Measurements from ENCODE around the gene CDC42BPA. TPM values are rescaled to one million over a fixed set of nuclear protein-coding genes. Genes with fewer than 3 reads are reported as not detected.
A peak's percentile ranks its signal among the peaks of the same experiment; 100 is the strongest.

CDC42BPA gene
- total RNA-seq, 4 donors from 2014 or later = 49.0 to 102 (median 54.2) TPM

DNA sequence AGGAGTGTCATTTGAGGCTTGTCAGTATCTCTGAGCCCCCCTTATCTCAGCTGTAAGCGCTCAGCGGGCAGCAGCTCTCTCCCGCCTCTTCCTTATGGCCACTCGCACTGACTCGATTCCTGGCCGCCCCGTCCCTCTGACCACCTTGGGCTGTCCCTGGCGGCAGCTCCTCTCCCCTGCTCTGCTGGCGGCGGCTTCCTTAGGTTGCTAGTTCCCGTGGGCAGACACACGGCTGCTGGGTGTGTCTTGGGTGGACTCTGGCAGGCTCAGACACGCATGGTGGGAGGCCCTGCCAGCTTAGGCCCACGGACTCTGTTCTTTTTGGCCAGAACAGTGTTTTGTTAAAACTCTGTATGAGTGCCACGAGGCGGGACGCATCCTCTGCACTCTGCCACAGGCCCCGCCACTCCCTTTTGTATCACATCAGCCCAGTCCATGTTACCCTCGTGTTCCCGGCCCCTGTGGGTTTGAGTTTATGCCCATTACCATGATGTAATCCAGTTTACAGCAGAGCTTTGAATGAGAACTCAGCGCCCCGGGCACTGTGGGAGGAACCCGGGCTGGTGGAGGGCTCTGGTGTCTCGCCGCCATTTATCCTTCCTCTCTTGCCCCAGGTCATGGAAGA is 332.3 kb downstream of the CDC42BPA start:
- no peak overlapping the region for H3K27ac ChIP-seq
- TF ChIP-seq EP300 (IDR thresholded peaks at IDR 0.05; ENCODE audit: low read depth) = no peak
- TF ChIP-seq POLR2AphosphoS5 (IDR thresholded peaks at IDR 0.05) = no peak
- TF ChIP-seq, protein P1, sequence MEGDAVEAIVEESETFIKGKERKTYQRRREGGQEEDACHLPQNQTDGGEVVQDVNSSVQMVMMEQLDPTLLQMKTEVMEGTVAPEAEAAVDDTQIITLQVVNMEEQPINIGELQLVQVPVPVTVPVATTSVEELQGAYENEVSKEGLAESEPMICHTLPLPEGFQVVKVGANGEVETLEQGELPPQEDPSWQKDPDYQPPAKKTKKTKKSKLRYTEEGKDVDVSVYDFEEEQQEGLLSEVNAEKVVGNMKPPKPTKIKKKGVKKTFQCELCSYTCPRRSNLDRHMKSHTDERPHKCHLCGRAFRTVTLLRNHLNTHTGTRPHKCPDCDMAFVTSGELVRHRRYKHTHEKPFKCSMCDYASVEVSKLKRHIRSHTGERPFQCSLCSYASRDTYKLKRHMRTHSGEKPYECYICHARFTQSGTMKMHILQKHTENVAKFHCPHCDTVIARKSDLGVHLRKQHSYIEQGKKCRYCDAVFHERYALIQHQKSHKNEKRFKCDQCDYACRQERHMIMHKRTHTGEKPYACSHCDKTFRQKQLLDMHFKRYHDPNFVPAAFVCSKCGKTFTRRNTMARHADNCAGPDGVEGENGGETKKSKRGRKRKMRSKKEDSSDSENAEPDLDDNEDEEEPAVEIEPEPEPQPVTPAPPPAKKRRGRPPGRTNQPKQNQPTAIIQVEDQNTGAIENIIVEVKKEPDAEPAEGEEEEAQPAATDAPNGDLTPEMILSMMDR (IDR thresholded peaks at IDR 0.05) = no peak
- TF ChIP-seq POLR2A (IDR thresholded peaks at IDR 0.05) = no peak

DNA sequence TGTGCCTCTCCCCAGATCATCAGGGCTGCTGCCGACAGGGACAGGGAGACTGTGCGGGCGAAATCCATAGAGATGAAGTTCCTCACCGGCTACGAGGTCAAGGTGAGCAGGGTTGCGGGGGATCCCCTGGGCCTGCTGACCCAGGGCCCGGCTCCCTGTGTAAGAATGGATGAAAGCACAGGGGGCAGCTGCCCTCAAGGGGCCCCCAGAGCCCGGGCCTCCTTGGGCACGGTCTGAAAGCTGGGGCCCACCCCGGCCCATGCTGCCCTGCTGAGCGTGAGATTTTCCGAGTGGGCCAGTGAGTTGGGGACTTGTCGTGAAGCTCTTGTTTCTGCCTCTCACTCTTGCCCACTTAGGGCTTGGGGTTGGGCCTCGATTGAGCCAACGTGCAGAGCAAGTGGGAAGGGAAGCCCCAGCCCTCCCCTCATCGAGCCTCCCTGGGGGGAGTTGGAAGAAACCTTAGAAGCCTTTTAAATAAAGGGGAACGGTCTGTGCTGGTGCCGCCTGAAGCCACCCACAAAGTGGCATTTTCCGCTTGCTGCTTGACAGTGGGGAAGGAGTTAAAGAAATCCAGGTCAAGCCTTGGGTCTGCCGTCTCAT is 333.0 kb downstream of the CDC42BPA start:
- no peaks in the 10 kb centered on the region for H3K9me3 ChIP-seq
- in situ Hi-C loops (cut with MboI; ENCODE audit: low pct_ligation_motif_present in 1 of 4, low pct_unique_long_range_greater_than_20kb in 1 of 4, low sequenced_read_pairs in 3 of 4) (no loop called here), intact Hi-C loops (cut with DNase I; ENCODE audit: low total_unique reads) (no loop called here)
- 90% methylated on average over 16 of the region's 20 CpGs; no CpG with 5 or more reads in 1 of the 2 donors for WGBS, 2 donors (ENCODE audit: low coverage in 1 of 2)
- no peak overlapping the region for H3K4me3 ChIP-seq
- DNase-seq = no peak
- H3K4me1 ChIP-seq = peaks cover 24 to 40% (median 32%) of the 10 kb centered on the region in 4 donors
- no peaks in the 10 kb centered on the region for H3K27me3 ChIP-seq
- peaks cover 0 to 6% (median 0%) of the 10 kb centered on the region in 4 donors for H3K36me3 ChIP-seq
- no peak for TF ChIP-seq EP300 (IDR thresholded peaks at IDR 0.05; ENCODE audit: low read depth)
- peak overlapping the region in 1 of 4 donors; percentile 10 for H3K27ac ChIP-seq

More for the DNA sequence above, 332.3 kb downstream of the CDC42BPA start:
- H3K4me1 ChIP-seq = peaks cover 25 to 46% (median 36%) of the 10 kb centered on the region in 4 donors
- no peak overlapping the region for H3K4me3 ChIP-seq
- no peaks in the 10 kb centered on the region for H3K27me3 ChIP-seq
- DNase-seq = no peak
- H3K36me3 ChIP-seq = peaks cover 0 to 6% (median 0%) of the 10 kb centered on the region in 4 donors
- intact Hi-C loops (cut with DNase I; ENCODE audit: low total_unique reads) (no loop called here), in situ Hi-C loops (cut with MboI; ENCODE audit: low pct_ligation_motif_present in 1 of 4, low pct_unique_long_range_greater_than_20kb in 1 of 4, low sequenced_read_pairs in 3 of 4) (no loop called here)
- no peaks in the 10 kb centered on the region for H3K9me3 ChIP-seq
- WGBS, 2 donors (ENCODE audit: low coverage in 1 of 2) = 90 to 92% methylated on average over 4 to 25 of the region's 25 CpGs

DNA sequence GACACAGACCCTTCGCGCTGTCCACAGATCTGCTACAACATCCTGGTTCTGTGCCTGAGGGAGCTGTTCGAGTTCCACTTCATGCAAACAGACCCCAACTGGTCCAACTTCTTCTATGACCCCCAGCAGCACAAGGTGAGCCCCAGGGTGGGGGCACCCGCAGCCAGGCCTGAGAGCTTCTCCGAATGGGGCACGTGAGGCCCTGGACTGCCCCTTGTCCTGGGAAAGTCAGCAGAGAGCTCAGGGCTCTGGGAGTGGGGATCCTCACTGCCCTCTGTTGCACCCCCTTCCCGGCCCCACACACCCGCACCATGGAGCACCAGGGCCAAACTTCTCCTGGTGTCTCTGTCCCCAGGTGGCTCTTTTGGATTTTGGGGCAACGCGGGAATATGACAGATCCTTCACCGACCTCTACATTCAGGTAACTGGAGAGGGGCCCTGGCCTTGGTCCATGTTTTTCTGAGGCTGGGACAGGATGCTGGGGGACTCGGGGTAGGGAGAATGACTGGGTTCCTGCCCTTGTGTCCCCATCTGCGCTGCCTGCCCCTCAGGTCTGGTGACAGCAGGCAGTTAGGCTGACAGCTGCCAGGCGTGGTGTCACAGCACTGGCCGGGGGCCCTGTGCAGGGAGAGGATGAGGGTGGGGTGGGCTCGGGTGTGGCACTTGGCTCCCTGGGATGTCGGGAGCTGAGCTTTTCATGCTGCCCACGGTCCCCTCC is 333.6 kb downstream of the CDC42BPA start:
- 81% methylated on average over 17 of the region's 18 CpGs; no CpG with 5 or more reads in 1 of the 2 donors for WGBS, 2 donors (ENCODE audit: low coverage in 1 of 2)
- H3K4me3 ChIP-seq = no peak overlapping the region
- DNase-seq = no peak
- H3K9me3 ChIP-seq = no peaks in the 10 kb centered on the region
- TF ChIP-seq, protein P1 (IDR thresholded peaks at IDR 0.05) = no peak
- TF ChIP-seq POLR2A (IDR thresholded peaks at IDR 0.05) = no peak
- TF ChIP-seq EP300 (IDR thresholded peaks at IDR 0.05; ENCODE audit: low read depth) = no peak
- in situ Hi-C loops (cut with MboI; ENCODE audit: low pct_ligation_motif_present in 1 of 4, low pct_unique_long_range_greater_than_20kb in 1 of 4, low sequenced_read_pairs in 3 of 4) (no loop called here), intact Hi-C loops (cut with DNase I; ENCODE audit: low total_unique reads) (no loop called here)
- H3K36me3 ChIP-seq = peaks cover 0 to 6% (median 0%) of the 10 kb centered on the region in 4 donors
- no peaks in the 10 kb centered on the region for H3K27me3 ChIP-seq
- peaks cover 23 to 33% (median 26%) of the 10 kb centered on the region in 4 donors for H3K4me1 ChIP-seq
- peak overlapping the region in 1 of 4 donors; percentile 10 for H3K27ac ChIP-seq

DNA sequence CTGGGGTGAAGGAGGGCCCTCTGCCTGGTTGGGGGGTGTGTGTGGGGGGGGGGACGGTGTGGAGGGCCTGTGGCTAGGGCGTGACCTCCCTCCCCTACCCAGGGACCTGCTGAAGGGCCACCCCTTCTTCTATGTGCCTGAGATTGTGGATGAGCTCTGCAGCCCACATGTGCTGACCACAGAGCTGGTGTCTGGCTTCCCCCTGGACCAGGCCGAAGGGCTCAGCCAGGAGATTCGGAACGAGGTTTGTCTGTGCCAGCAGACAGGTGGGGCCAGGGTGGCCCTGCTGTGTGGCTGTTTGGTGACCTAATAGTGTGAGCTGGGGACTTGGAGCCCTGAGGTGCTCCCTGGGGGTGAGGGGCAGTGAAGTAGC is 334.3 kb downstream of the CDC42BPA start:
- H3K4me3 ChIP-seq = no peak overlapping the region
- no peaks in the 10 kb centered on the region for H3K9me3 ChIP-seq
- TF ChIP-seq POLR2AphosphoS5 (IDR thresholded peaks at IDR 0.05) (no peak), EP300 (IDR thresholded peaks at IDR 0.05; ENCODE audit: low read depth) (no peak), POLR2A (IDR thresholded peaks at IDR 0.05) (no peak)
- TF ChIP-seq, protein P1 (IDR thresholded peaks at IDR 0.05) = no peak
- H3K36me3 ChIP-seq = peaks cover 0 to 6% (median 0%) of the 10 kb centered on the region in 4 donors
- intact Hi-C loops (cut with DNase I; ENCODE audit: low total_unique reads) (no loop called here), in situ Hi-C loops (cut with MboI; ENCODE audit: low pct_ligation_motif_present in 1 of 4, low pct_unique_long_range_greater_than_20kb in 1 of 4, low sequenced_read_pairs in 3 of 4) (no loop called here)
- DNase-seq = no peak
- H3K27ac ChIP-seq = no peak overlapping the region
- H3K27me3 ChIP-seq = no peaks in the 10 kb centered on the region
- WGBS, 2 donors (ENCODE audit: low coverage in 1 of 2) = 100% methylated on average over 1 of the region's 5 CpGs
- H3K4me1 ChIP-seq = peaks cover 16 to 26% (median 19%) of the 10 kb centered on the region in 4 donors
